Neural cell (in vitro differentiated cells): ENCODE measurements around the gene ZFYVE28.

Source experiments
- CTCF ChIP-seq: fragments of 450-650 bp; IDR thresholded peaks from 2 replicates; pipeline ENCODE4 v1.5.1; 2014; ENCODE audit warnings: antibody characterized with exemption, mild to moderate bottlenecking, moderate library complexity; ENCODE audit not compliant: poor library complexity, severe bottlenecking
- EZH2 ChIP-seq: fragments of 200-600, 300-800 bp; shearing (Covaris generic), sonication (generic); IDR thresholded peaks from 2 replicates; pipeline ENCODE4 v1.6.1; 2014; ENCODE audit warnings: antibody characterized with exemption, low read length, borderline replicate concordance, mild to moderate bottlenecking; ENCODE audit not compliant: insufficient read depth, poor library complexity, severe bottlenecking
- POLR2AphosphoS5 ChIP-seq: IDR thresholded peaks from 2 replicates; pipeline ENCODE4 v1.6.1; 2012
- RAD21 ChIP-seq: fragments of 450-650 bp; conservative IDR thresholded peaks from 2 replicates; pipeline ENCODE4 v1.6.1; 2014; ENCODE audit warnings: antibody characterized with exemption, mild to moderate bottlenecking, moderate library complexity
- SMC3 ChIP-seq: fragments of 450-650 bp; conservative IDR thresholded peaks from 2 replicates; pipeline ENCODE4 v1.6.1; 2014; ENCODE audit warnings: antibody characterized with exemption, mild to moderate bottlenecking, moderate library complexity; ENCODE audit not compliant: poor library complexity
- TF ChIP-seq, protein P1 (sequence below): IDR thresholded peaks from 2 replicates; pipeline ENCODE4 v1.6.1; 2012; ENCODE audit warnings: borderline replicate concordance

DNA sequence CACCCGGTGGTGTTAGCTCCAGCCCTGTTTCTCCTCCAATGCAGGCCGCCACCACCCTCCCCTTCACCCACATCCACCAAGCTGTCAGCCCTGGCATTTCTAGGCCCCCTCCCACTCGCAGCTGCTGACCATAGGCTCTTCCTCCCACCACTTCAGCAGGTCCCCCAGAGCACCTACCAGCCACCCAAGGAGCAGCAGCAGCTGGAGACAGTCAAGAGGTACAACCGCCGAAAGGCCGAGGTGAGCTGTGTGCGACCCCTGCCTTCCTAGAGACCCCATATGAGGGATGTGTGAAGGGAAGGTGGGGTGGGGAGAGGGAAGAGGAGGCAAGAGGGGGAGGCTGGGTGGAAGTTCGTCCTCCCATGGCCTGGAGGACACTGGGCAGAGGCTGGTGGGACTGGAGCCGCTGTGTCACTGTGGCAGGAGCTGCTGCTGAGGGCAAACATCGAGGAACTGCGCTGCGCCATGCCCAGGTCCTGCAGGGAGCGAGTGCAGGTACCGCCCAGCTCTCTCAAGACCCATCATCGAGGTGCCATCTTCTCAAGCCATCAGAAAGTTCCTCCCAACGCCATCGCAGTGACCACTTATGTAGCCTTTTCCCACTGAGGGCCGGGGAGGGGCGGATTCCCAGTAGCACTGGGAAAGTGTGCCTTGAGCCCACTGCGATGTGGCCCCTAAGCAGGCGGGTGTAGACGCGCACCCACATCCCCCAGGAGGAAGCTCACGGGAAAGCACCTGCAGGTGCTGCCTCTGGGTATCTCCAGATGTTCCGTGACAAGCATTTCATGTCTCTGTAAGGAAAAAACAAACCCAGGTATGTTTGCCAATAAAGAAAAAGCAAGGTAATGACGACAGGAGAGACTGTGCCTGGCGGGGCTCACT is 31.3 kb upstream of the ZFYVE28 start:
- TF ChIP-seq EZH2 (no peak), RAD21 (no peak), SMC3 (no peak), CTCF (no peak), POLR2AphosphoS5 (no peak)
- TF ChIP-seq, protein P1, sequence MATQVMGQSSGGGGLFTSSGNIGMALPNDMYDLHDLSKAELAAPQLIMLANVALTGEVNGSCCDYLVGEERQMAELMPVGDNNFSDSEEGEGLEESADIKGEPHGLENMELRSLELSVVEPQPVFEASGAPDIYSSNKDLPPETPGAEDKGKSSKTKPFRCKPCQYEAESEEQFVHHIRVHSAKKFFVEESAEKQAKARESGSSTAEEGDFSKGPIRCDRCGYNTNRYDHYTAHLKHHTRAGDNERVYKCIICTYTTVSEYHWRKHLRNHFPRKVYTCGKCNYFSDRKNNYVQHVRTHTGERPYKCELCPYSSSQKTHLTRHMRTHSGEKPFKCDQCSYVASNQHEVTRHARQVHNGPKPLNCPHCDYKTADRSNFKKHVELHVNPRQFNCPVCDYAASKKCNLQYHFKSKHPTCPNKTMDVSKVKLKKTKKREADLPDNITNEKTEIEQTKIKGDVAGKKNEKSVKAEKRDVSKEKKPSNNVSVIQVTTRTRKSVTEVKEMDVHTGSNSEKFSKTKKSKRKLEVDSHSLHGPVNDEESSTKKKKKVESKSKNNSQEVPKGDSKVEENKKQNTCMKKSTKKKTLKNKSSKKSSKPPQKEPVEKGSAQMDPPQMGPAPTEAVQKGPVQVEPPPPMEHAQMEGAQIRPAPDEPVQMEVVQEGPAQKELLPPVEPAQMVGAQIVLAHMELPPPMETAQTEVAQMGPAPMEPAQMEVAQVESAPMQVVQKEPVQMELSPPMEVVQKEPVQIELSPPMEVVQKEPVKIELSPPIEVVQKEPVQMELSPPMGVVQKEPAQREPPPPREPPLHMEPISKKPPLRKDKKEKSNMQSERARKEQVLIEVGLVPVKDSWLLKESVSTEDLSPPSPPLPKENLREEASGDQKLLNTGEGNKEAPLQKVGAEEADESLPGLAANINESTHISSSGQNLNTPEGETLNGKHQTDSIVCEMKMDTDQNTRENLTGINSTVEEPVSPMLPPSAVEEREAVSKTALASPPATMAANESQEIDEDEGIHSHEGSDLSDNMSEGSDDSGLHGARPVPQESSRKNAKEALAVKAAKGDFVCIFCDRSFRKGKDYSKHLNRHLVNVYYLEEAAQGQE: no peak
